Karpas-422 (cell line): Measurements from ENCODE around the gene TTC9. TPM values are rescaled to one million over a fixed set of nuclear protein-coding genes. Genes with fewer than 3 reads are reported as not detected.

ENCODE experiments used
- DNase-seq: peaks from one replicate; pipeline ENCODE4 v3.0.0-alpha.2; 2015
- H2AFZ ChIP-seq: fragments of 200-600 bp; sonication (generic); 2 replicates; pipeline ENCODE4 v1.6.1; 2014; ENCODE audit warnings: antibody characterized with exemption, low read length, mixed read lengths
- H3K27ac ChIP-seq: fragments of 200-600 bp; sonication (generic); 2 replicates; pipeline ENCODE4 v1.5.1; 2014; ENCODE audit warnings: mild to moderate bottlenecking, low read length, moderate library complexity
- H3K27me3 ChIP-seq: fragments of 200-600 bp; sonication (generic); 2 replicates; pipeline ENCODE4 v1.6.1; 2014; ENCODE audit warnings: low read length, mixed read lengths
- H3K36me3 ChIP-seq: fragments of 200-600 bp; sonication (generic); 2 replicates; pipeline ENCODE4 v1.6.1; 2014; ENCODE audit warnings: low read length, mixed read lengths; ENCODE audit not compliant: insufficient read depth
- H3K4me1 ChIP-seq: fragments of 200-600 bp; sonication (generic); 2 replicates; pipeline ENCODE4 v1.6.1; 2014; ENCODE audit warnings: mild to moderate bottlenecking, low read length, mixed read lengths
- H3K4me2 ChIP-seq: fragments of 200-600 bp; sonication (generic); 2 replicates; pipeline ENCODE4 v1.6.1; 2014; ENCODE audit warnings: low read length, low read depth, mild to moderate bottlenecking; ENCODE audit not compliant: poor library complexity, severe bottlenecking
- H3K4me3 ChIP-seq: fragments of 200-600 bp; sonication (generic); 2 replicates; pipeline ENCODE4 v1.5.1; 2014; ENCODE audit warnings: mild to moderate bottlenecking, antibody characterized with exemption, low read length, mixed read lengths
- H3K79me2 ChIP-seq: fragments of 200-600 bp; sonication (generic); 2 replicates; pipeline ENCODE4 v1.6.1; 2014; ENCODE audit warnings: mild to moderate bottlenecking, low read length, mixed read lengths
- H3K9ac ChIP-seq: fragments of 200-600 bp; sonication (generic); 2 replicates; pipeline ENCODE4 v1.6.0; 2014; ENCODE audit warnings: low read length
- H3K9me2 ChIP-seq: fragments of 200-600 bp; sonication (generic), shearing (Covaris generic); replicated peaks from 2 replicates; pipeline ENCODE4 v1.6.0; 2014; ENCODE audit warnings: mild to moderate bottlenecking, low read length, moderate library complexity; ENCODE audit not compliant: insufficient read depth
- H3K9me3 ChIP-seq: fragments of 300-700, 200-600 bp; sonication (generic); 2 replicates; pipeline ENCODE4 v1.6.1; 2014; ENCODE audit warnings: low read length, mixed read lengths
- H4K20me1 ChIP-seq: fragments of 200-600 bp; sonication (generic); 2 replicates; pipeline ENCODE4 v1.6.1; 2014; ENCODE audit warnings: mild to moderate bottlenecking, antibody characterized with exemption, low read length, low read depth; ENCODE audit not compliant: insufficient read depth
- total RNA-seq: library from RNA; depleted of rRNA; stranded (reverse); fragments of >200 nt; shearing (Covaris generic); gene quantifications from 2 replicates; pipeline ENCODE4 v1.2.3, GENCODE V29; 2014; ENCODE audit warnings: low replicate concordance

Gene TTC9
- total RNA-seq, 1 experiment from 2014 or later = 6.1 TPM

- Histone ChIP-seq H3K9me3 (no peaks in the 10 kb centered on the region), H3K27ac (no peak overlapping the region), H3K4me3 (no peak overlapping the region), H3K4me1 (peaks cover 31% of the 10 kb centered on the region), H3K27me3 (no peaks in the 10 kb centered on the region), H2AFZ (no peak overlapping the region), H3K9ac (no peak overlapping the region), H3K36me3 (peaks cover 5% of the 10 kb centered on the region; the same call in 1 of the 2 replicates), H3K4me2 (no peak overlapping the region), H3K9me2 (peaks cover 5% of the 10 kb centered on the region; the same call in 1 of the 2 replicates), H3K79me2 (peaks cover 33% of the 10 kb centered on the region), H4K20me1 (peaks cover 10% of the 10 kb centered on the region; the same call in 1 of the 2 replicates)
- DNase-seq = peak; percentile 48
Measured at GRCh38 chr14:70602254-70602653, 39.5 kb upstream of the TTC9 start.

GRCh38 chr14:70611216-70611615 is 30.5 kb upstream of the TTC9 start:
- Histone ChIP-seq H3K4me1 (no peaks in the 10 kb centered on the region), H4K20me1 (no peaks in the 10 kb centered on the region), H3K27ac (no peak overlapping the region), H3K9ac (no peak overlapping the region), H2AFZ (no peak overlapping the region), H3K4me2 (no peak overlapping the region), H3K9me2 (no peaks in the 10 kb centered on the region), H3K79me2 (no peaks in the 10 kb centered on the region), H3K36me3 (no peaks in the 10 kb centered on the region), H3K4me3 (no peak overlapping the region), H3K27me3 (no peaks in the 10 kb centered on the region), H3K9me3 (no peaks in the 10 kb centered on the region)
- DNase-seq = no peak

GRCh38 chr14:70616646-70617045 is 25.1 kb upstream of the TTC9 start:
- no peaks in the 10 kb centered on the region for H3K4me1 ChIP-seq
- no peaks in the 10 kb centered on the region for H3K79me2 ChIP-seq
- no peak overlapping the region for H3K9ac ChIP-seq
- H3K36me3 ChIP-seq = no peaks in the 10 kb centered on the region
- no peaks in the 10 kb centered on the region for H3K9me2 ChIP-seq
- no peaks in the 10 kb centered on the region for H3K27me3 ChIP-seq
- no peaks in the 10 kb centered on the region for H4K20me1 ChIP-seq
- no peak overlapping the region for H3K4me2 ChIP-seq
- no peak for DNase-seq
- no peak overlapping the region for H2AFZ ChIP-seq
- no peak overlapping the region for H3K27ac ChIP-seq
- H3K9me3 ChIP-seq = no peaks in the 10 kb centered on the region
- no peak overlapping the region for H3K4me3 ChIP-seq

- no peaks in the 10 kb centered on the region for H3K79me2 ChIP-seq
- no peaks in the 10 kb centered on the region for H3K4me1 ChIP-seq
- no peaks in the 10 kb centered on the region for H3K27me3 ChIP-seq
- H3K4me3 ChIP-seq = no peak overlapping the region
- no peaks in the 10 kb centered on the region for H3K9me3 ChIP-seq
- H2AFZ ChIP-seq = no peak overlapping the region
- H3K27ac ChIP-seq = no peak overlapping the region
- no peak for DNase-seq
- H3K4me2 ChIP-seq = no peak overlapping the region
- H3K36me3 ChIP-seq = no peaks in the 10 kb centered on the region
- H3K9ac ChIP-seq = no peak overlapping the region
- H3K9me2 ChIP-seq = no peaks in the 10 kb centered on the region
- H4K20me1 ChIP-seq = no peaks in the 10 kb centered on the region
Measured at GRCh38 chr14:70618314-70618713, 23.4 kb upstream of the TTC9 start.

- no peaks in the 10 kb centered on the region for H3K79me2 ChIP-seq
- H3K36me3 ChIP-seq = no peaks in the 10 kb centered on the region
- no peak overlapping the region for H3K27ac ChIP-seq
- no peaks in the 10 kb centered on the region for H3K9me2 ChIP-seq
- no peak overlapping the region for H3K4me2 ChIP-seq
- H3K4me1 ChIP-seq = no peaks in the 10 kb centered on the region
- H4K20me1 ChIP-seq = no peaks in the 10 kb centered on the region
- no peaks in the 10 kb centered on the region for H3K9me3 ChIP-seq
- H2AFZ ChIP-seq = no peak overlapping the region
- no peaks in the 10 kb centered on the region for H3K27me3 ChIP-seq
- no peak overlapping the region for H3K4me3 ChIP-seq
- H3K9ac ChIP-seq = no peak overlapping the region
- no peak for DNase-seq
Measured at GRCh38 chr14:70619708-70620107, 22.0 kb upstream of the TTC9 start.

- Histone ChIP-seq H3K9me2 (no peaks in the 10 kb centered on the region), H3K9me3 (peaks cover 12% of the 10 kb centered on the region; the same call in 1 of the 2 replicates), H4K20me1 (no peaks in the 10 kb centered on the region), H3K4me2 (no peak overlapping the region), H3K4me3 (no peak overlapping the region), H3K27me3 (0 out of 2 replicates have a peak, but pooled peaks cover 2% of the 10 kb centered on the region), H2AFZ (no peak overlapping the region), H3K36me3 (no peaks in the 10 kb centered on the region), H3K4me1 (no peaks in the 10 kb centered on the region), H3K27ac (no peak overlapping the region), H3K79me2 (no peaks in the 10 kb centered on the region), H3K9ac (no peak overlapping the region)
- DNase-seq = peak; percentile 88
Measured at GRCh38 chr14:70622111-70622712, 19.5 kb upstream of the TTC9 start.

- no peaks in the 10 kb centered on the region for H4K20me1 ChIP-seq
- no peak for DNase-seq
- no peaks in the 10 kb centered on the region for H3K9me2 ChIP-seq
- H3K4me2 ChIP-seq = no peak overlapping the region
- H3K27me3 ChIP-seq = 0 out of 2 replicates have a peak, but pooled peaks cover 2% of the 10 kb centered on the region
- no peak overlapping the region for H2AFZ ChIP-seq
- H3K27ac ChIP-seq = no peak overlapping the region
- H3K4me1 ChIP-seq = no peaks in the 10 kb centered on the region
- H3K4me3 ChIP-seq = no peak overlapping the region
- H3K9ac ChIP-seq = no peak overlapping the region
- no peaks in the 10 kb centered on the region for H3K36me3 ChIP-seq
- H3K9me3 ChIP-seq = peaks cover 16% of the 10 kb centered on the region; the same call in 1 of the 2 replicates
- no peaks in the 10 kb centered on the region for H3K79me2 ChIP-seq
Measured at GRCh38 chr14:70624972-70625371, 16.7 kb upstream of the TTC9 start.

- Histone ChIP-seq H3K9me3 (peaks cover 7% of the 10 kb centered on the region; the same call in 1 of the 2 replicates), H3K4me3 (no peak overlapping the region), H3K27ac (no peak overlapping the region), H3K4me1 (no peaks in the 10 kb centered on the region), H2AFZ (no peak overlapping the region), H3K4me2 (no peak overlapping the region), H3K79me2 (no peaks in the 10 kb centered on the region), H3K27me3 (no peaks in the 10 kb centered on the region), H3K9ac (no peak overlapping the region), H3K36me3 (no peaks in the 10 kb centered on the region), H3K9me2 (no peaks in the 10 kb centered on the region), H4K20me1 (no peaks in the 10 kb centered on the region)
- DNase-seq = no peak
Measured at GRCh38 chr14:70631948-70632347, 9.8 kb upstream of the TTC9 start.
